Neural cell (in vitro differentiated cells): ENCODE results near the gene HPF1.

ENCODE experiments used
- CTCF ChIP-seq: fragments of 450-650 bp; IDR thresholded peaks from 2 replicates; pipeline ENCODE4 v1.5.1; 2014; ENCODE audit warnings: antibody characterized with exemption, mild to moderate bottlenecking, moderate library complexity; ENCODE audit not compliant: poor library complexity, severe bottlenecking
- EP300 ChIP-seq: fragments of 450-650 bp; conservative IDR thresholded peaks from 2 replicates; pipeline ENCODE4 v1.6.1; 2014; ENCODE audit warnings: antibody characterized with exemption, mild to moderate bottlenecking, moderate library complexity; ENCODE audit not compliant: poor library complexity, severe bottlenecking
- EZH2 ChIP-seq: fragments of 200-600, 300-800 bp; shearing (Covaris generic), sonication (generic); IDR thresholded peaks from 2 replicates; pipeline ENCODE4 v1.6.1; 2014; ENCODE audit warnings: antibody characterized with exemption, low read length, borderline replicate concordance, mild to moderate bottlenecking; ENCODE audit not compliant: insufficient read depth, poor library complexity, severe bottlenecking
- MXI1 ChIP-seq: fragments of 450-650 bp; conservative IDR thresholded peaks from 2 replicates; pipeline ENCODE4 v1.6.1; 2014; ENCODE audit warnings: antibody characterized with exemption, mild to moderate bottlenecking; ENCODE audit not compliant: poor library complexity, severe bottlenecking
- POLR2AphosphoS5 ChIP-seq: IDR thresholded peaks from 2 replicates; pipeline ENCODE4 v1.6.1; 2012
- RAD21 ChIP-seq: fragments of 450-650 bp; conservative IDR thresholded peaks from 2 replicates; pipeline ENCODE4 v1.6.1; 2014; ENCODE audit warnings: antibody characterized with exemption, mild to moderate bottlenecking, moderate library complexity
- REST ChIP-seq: IDR thresholded peaks from 2 replicates; pipeline ENCODE4 v1.6.1; 2012; ENCODE audit warnings: borderline replicate concordance
- TAF1 ChIP-seq: IDR thresholded peaks from 2 replicates; pipeline ENCODE4 v1.6.1; 2012; ENCODE audit warnings: low read depth

- TF ChIP-seq POLR2AphosphoS5 = no peak
- TF ChIP-seq EP300 = no peak
- no peak for TF ChIP-seq RAD21
- no peak for TF ChIP-seq REST
- TF ChIP-seq CTCF = no peak
- no peak for TF ChIP-seq EZH2
- no peak for TF ChIP-seq MXI1
- no peak for TF ChIP-seq TAF1
Measured at GRCh38 chr4:169730564-169730963, 27.2 kb downstream of the HPF1 start.
